ENCODE measurements around the gene DNAJC30. TPM values are rescaled to one million over a fixed set of nuclear protein-coding genes. Genes with fewer than 3 reads are reported as not detected.

Gene DNAJC30
- total RNA-seq, 4 donors from 2014 or later: 2.7 to 8.4 (median 6.3) TPM

GRCh38 chr7:73652541-73652949, 30.7 kb downstream of the DNAJC30 start:
- no peak for DNase-seq (ENCODE audit: low spot score in 2 of 2)
- H3K36me3 ChIP-seq: no peaks in the 10 kb centered on the region
- TF ChIP-seq POLR2A (IDR thresholded peaks at IDR 0.05) (no peak), CTCF (IDR thresholded peaks at IDR 0.05) (no peak), EP300 (IDR thresholded peaks at IDR 0.05) (no peak)
- H3K27ac ChIP-seq: no peak overlapping the region
- H3K4me3 ChIP-seq: no peak overlapping the region
- peaks cover 0 to 9% (median 3%) of the 10 kb centered on the region in 4 donors for H3K4me1 ChIP-seq
- peaks cover 0 to 45% of the 10 kb centered on the region in 2 donors for H3K27me3 ChIP-seq
- no peaks in the 10 kb centered on the region for H3K9me3 ChIP-seq
- 76 to 79% methylated on average over 11 of the region's 11 CpGs for WGBS, 2 donors

GRCh38 chr7:73650524-73650923, 32.7 kb downstream of the DNAJC30 start:
- no peak for DNase-seq (ENCODE audit: low spot score in 2 of 2)
- 77 to 78% methylated on average over 5 of the region's 5 CpGs for WGBS, 2 donors
- H3K4me3 ChIP-seq: no peak overlapping the region
- no peaks in the 10 kb centered on the region for H3K9me3 ChIP-seq
- no peak for TF ChIP-seq CTCF (IDR thresholded peaks at IDR 0.05)
- TF ChIP-seq EP300 (IDR thresholded peaks at IDR 0.05): no peak
- no peak for TF ChIP-seq POLR2A (IDR thresholded peaks at IDR 0.05)
- peaks cover 0 to 65% of the 10 kb centered on the region in 2 donors for H3K27me3 ChIP-seq
- no peak overlapping the region for H3K27ac ChIP-seq
- peaks cover 0 to 12% (median 3%) of the 10 kb centered on the region in 4 donors for H3K4me1 ChIP-seq
- H3K36me3 ChIP-seq: no peaks in the 10 kb centered on the region

GRCh38 chr7:73649576-73649975, 33.7 kb downstream of the DNAJC30 start:
- no peak overlapping the region for H3K4me3 ChIP-seq
- no peak for DNase-seq (ENCODE audit: low spot score in 2 of 2)
- no peak for TF ChIP-seq CTCF (IDR thresholded peaks at IDR 0.05)
- no peak for TF ChIP-seq EP300 (IDR thresholded peaks at IDR 0.05)
- TF ChIP-seq POLR2A (IDR thresholded peaks at IDR 0.05): no peak
- 46 to 53% methylated on average over 9 of the region's 9 CpGs for WGBS, 2 donors
- H3K27ac ChIP-seq: no peak overlapping the region
- peaks cover 0 to 72% of the 10 kb centered on the region in 2 donors for H3K27me3 ChIP-seq
- H3K4me1 ChIP-seq: peaks cover 0 to 12% (median 3%) of the 10 kb centered on the region in 4 donors
- no peaks in the 10 kb centered on the region for H3K36me3 ChIP-seq
- no peaks in the 10 kb centered on the region for H3K9me3 ChIP-seq

GRCh38 chr7:73648593-73649332, 34.5 kb downstream of the DNAJC30 start:
- H3K9me3 ChIP-seq: no peaks in the 10 kb centered on the region
- DNase-seq (ENCODE audit: low spot score in 2 of 2): no peak
- 24 to 41% methylated on average over 1 of the region's 1 CpG for WGBS, 2 donors
- no peaks in the 10 kb centered on the region for H3K36me3 ChIP-seq
- no peak overlapping the region for H3K4me3 ChIP-seq
- TF ChIP-seq CTCF (IDR thresholded peaks at IDR 0.05) (no peak), POLR2A (IDR thresholded peaks at IDR 0.05) (no peak), EP300 (IDR thresholded peaks at IDR 0.05) (no peak)
- no peak overlapping the region for H3K27ac ChIP-seq
- peaks cover 0 to 80% of the 10 kb centered on the region in 2 donors for H3K27me3 ChIP-seq
- H3K4me1 ChIP-seq: peaks cover 0 to 12% (median 3%) of the 10 kb centered on the region in 4 donors

All from tibial nerve (tissue), 4 donors.